OCI-M1 (cell line): Measurements from ENCODE around the gene PLEKHD1.

Experiments used
- DNase-seq: peaks from one replicate; lab custom pipeline; 2025; lab: John Stamatoyannopoulos, UW

The PLEKHD1 gene

DNA sequence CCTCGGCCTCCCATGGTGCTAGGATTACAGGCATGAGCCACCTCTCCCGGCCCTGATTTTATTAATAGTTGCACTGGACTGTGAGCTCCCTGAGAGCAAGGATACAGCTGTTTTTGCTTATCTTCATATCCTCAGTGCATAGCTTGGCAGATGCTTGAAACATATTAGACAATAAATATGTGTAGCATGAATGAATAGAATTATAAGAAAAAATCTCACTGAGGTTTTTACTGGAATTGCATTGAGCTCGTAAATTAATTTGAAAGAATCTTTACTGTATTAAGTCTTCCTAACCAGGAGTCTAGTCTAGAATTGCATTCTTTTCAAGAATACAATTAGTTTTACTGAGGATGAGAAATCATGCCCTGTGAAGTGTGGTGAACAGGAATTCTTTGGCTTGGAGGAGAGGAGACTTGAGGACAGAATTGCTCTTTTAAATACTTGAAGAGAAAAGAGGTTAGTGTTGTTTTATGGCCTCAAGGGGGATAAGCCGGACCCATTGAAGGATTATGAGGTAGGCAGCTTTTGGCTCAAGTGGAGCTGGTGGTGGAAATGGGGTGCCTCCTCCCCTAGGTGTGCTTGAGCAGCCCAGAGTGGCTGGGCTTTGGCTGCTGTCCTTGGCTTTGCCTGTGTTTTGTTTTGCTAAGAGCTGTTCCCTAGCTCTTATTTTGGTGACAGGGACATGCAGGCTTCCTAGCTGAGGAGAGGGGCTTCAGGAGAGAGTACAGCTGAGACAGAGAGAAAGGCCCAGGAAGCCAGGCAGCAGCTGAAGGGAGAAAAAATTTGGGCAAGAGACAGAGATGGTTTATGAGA, 34.0 kb downstream of the PLEKHD1 start:
- no peak for DNase-seq

DNA sequence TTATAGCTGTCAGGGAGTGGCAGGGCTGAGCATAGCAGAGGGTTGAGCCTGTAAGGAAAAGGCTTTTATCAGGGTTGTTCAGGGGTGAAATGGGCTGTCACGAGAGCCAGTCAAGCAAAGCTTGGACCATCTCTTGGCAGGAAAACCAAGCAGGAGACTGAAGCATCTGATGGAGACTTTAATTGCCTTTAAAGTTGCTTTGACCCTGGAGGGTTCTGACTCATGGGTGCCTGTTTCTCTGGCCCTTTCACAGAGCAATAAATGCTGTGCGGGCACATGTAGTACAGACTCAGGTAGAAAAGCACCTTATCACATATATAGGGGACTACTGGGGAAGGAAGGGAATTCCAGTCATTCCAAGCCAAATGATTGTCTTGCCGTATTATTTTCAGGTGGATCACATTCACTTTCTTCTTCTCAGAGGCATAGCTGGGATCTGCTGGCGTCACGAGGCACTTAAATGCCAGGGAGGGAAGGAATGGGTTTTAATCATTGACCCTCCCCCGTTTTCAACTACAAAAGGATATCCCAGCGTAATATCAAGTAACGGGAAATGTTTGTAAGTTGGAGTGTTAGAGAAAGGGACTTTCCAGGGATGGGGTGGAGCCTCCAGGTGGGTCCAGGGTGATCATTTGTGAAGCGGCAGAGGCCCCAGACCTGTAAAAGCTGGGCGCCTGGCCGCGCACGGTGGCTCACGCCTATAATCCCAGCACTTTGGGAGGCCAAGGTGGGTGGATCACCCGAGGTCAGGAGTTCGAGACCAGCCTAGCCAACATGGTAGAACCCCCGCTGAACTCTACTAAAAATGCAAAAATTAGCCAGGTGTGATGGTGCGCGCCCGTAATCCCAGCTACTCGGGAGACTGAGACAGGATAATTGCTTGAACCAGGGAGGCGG, 34.9 kb downstream of the PLEKHD1 start:
- DNase-seq, result no peak

DNA sequence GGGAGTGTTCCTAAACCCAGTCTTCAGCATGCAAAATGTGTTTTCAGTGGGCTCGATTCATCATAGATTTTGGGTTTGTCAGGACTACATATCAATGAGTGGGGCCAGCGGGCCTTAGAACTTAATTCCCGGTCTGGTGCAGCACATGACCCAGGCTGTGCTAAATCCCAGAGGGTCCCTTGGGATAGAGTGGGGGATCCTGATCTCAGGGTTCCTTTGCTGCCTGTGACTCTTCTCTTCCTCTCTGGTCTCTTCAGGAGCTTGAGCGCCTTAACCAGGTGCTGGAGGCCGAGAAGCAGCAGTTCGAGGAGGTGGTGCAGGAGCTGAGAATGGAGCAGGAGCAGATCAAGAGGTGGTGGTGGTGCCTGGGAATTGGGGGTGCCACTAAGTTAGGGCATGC, 37.5 kb downstream of the PLEKHD1 start:
- no peak for DNase-seq

DNA sequence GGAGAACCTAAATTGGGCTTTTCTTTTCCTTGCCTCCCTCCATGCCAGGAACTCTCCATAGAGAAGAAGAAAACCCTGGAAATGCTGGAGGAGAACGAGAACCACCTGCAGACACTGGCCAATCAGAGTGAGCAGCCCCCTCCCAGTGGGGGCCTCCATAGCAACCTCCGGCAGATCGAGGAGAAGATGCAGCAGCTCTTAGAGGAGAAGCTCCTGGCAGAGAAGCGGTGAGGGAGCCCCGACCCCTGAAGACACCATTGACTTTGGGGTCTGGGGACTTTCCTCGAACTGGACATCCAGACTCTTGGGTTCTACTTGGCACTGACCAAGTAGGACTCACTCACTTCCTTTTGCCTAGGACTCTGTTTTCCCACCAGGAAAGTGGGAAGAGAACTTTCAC, 41.4 kb downstream of the PLEKHD1 start:
- no peak for DNase-seq

DNA sequence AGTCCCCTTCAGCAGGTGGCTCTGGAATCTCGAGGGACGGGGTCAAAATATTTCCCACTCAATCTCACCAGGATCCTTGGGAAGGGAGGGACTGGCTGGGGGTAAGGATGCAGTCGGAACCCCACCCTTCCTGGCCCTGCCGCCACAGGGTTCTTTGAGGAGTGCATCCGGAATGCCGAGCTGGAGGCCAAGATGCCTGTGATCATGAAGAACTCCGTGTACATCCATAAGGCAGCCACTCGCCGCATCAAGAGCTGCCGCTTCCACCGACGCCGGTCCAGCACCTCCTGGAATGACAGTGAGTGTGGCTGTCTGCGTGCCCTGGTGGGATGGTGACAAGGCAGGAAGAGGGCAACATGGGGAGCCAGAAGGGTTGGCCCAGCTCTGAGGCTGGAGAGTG, 43.1 kb downstream of the PLEKHD1 start:
- no peak for DNase-seq

DNA sequence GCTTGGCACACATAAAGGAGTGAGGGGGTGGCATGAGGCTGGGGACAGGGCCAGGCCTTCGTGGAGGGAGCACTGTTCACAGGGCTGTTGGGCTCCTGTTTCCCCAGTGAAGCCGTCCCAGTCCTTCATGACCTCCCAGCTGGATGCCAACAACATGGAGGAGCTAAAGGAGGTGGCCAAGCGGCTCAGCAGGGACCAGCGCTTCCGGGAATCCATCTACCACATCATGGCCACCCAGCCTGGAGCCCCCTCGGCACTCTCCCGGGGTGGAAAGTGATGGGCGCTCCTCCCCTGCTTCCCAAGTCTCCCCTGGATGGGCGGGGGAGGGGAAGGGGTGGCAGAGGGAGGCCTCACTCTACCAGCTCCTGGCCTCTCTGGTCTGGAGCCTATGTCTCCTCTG, 43.6 kb downstream of the PLEKHD1 start:
- no peak for DNase-seq

DNA sequence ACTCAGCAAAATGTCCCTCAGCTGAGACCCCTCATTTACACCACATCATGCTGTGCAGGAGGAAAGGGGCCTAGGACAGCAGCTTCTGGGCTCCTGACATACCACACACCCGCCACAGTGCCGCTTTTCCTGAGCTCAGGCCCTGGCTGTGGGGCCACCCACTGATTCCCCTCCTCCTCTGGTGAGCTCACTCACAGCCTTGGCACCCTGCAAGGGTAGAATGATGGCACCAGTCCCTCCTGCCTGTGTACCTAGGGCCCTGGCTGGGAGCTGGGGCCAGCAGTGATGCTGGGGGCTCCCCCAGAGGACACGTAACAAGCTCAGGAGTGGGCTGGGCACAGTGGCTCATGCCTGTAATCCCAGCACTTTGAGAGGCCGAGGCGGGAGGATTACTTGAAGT, 44.4 kb downstream of the PLEKHD1 start:
- DNase-seq, result no peak

DNA sequence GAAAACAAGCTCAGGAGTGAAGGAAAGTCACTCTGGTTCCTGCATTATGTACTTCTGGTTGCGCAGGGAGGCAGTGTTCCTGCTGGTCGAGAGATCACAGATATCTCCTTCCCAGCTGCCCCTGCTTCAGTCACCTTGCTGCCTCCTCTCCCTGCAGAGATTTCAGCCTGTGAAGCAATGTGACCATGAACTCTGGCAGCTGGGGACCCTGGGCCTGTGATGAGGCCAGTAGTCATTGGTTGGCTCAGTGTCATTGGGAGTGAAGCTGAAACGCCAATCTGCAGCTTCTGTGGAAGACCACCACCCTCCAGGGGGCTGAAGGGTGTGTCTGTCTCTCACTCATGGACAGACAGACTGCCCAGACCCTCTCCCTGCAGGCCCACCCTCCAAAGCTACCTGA, 45.0 kb downstream of the PLEKHD1 start:
- no peak for DNase-seq

DNA sequence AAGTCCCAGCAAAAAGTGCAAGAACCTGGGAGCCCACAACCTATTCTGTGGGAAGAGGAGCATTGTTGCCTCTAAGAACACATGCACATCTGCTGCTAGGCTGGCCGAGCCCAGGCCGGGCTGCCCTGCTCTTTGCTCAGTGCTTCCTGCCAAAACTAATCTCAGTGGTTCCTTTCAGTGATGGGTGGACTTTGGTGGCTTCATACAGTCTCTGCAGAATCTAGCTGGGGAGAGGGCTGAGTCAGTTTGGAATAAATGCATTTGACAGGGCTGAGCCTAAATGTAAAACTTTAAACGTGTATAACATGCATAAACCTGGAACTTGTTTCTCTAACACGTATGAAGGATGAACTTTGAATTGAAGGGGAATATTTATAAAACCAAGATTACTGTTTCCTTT, 45.6 kb downstream of the PLEKHD1 start:
- DNase-seq, result no peak

DNA sequence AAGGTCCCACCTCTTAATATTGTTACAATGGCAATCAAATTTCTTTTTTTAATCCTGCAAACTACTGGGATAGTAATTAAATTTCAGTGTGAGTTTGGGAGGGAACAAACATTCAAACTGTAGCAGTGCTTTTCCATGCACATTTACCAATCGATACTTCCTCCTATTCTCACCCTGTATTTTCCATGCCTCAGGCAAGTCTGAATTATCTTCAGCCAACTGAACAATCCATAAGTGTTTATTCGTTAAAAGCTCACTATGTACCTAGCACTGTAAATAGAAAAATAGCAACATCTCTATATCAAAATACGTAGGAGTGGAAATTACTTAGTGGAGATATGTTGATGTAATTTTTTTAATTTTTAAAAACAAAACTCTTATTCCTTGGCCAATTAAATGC, 46.6 kb downstream of the PLEKHD1 start:
- no peak for DNase-seq

DNA sequence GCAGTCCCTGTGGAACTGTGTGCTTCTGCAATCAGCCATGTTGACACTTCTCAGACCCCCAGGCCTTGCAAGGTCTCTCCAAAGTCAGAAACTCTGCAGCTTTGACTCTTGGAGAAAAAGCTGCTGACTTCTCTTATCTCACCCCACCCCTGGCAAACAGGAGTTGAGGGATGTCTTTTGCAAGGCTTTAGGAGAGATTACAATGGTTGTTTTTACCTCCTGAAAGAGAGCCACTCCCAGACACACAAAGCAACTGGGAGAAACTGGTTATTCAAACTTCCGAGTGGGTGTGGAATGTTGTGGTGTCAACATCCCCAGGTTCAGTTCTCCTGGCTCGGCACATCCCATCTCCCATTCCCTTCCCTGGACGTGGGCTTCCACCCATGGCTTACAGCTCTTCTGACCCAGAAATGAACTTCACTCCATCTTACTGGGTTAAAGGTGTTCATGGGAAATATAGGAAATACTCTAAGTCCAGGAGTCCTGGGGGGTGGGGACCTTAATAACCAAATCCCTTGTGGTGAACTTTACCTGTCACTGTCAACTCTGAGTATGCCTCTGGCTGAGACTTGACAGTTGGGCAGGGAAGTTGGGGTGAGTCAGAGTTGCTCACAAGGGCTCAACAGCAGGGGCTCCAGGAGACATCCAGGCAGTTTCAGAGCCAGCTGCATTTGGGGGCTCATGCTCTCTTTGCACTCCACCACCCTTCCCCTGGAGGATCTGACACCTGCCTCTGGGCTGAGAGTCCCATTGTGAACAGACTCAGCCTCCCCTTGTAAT, 48.2 kb downstream of the PLEKHD1 start:
- no peak for DNase-seq

DNA sequence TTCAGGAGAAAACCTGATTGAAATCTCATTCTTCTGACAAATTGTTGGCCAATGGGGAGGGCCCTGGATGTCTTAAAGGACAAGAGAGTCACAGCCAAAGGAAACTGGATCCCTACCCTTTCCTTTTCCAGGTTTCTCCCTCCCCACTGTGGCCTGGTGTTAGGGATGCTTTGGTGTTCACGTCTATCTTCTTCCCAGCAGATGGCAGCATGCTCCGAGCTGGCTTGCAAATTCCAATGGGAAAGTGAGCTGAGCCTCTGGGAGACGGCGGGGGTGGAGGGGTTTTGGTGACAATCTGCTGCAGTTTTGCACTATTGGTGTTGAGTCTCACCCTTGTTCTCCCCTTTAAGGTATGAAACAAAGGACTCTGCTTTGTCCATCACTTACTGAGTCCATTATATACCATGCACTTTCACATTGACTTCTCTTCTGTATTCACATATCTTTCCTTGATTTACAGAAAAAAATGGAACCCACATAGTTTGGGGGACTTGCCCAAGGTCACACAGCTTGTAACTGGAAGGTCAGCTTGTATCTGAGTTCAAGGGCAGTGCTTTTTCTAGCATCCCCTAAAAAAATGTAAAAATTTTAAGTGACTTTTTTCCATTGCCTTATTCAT, 50.8 kb downstream of the PLEKHD1 start:
- no peak for DNase-seq

DNA sequence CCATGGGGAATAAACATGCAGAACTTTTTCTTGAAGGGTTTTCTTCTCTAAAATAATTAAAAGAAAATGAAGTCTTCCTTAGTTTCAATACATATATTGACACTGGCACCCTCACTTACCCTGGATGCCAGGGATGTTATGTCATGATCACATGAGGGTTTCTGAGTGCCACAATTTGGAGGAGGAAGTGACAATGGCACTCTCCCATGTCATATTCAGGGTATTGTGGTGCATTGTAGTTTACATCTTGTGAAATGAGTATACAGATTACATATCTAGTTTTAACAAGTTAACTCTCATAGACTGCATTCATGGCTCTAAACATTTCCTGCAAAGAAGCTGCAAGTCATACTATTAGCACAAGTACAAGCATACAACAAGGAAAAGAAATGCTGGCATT, 52.4 kb downstream of the PLEKHD1 start:
- no peak for DNase-seq

DNA sequence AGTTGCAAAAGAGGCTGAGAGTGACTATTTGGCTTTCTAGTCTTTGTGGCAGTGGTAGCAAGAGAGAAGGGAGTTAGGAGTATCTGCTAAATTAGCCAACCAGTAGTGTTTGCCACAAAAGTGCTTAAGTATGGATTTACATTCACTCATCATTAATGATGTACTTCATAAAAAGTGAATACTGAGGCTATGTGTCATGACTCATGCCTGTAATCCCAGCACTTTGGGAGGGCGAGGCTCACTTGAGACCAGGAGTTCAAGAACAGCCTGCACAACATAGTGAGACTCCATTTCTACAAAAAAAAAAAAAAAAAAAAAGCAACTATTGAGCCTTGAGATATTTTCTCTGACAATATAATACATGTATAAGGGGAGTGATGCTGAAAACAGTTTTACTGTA, 53.4 kb downstream of the PLEKHD1 start:
- no peak for DNase-seq

DNA sequence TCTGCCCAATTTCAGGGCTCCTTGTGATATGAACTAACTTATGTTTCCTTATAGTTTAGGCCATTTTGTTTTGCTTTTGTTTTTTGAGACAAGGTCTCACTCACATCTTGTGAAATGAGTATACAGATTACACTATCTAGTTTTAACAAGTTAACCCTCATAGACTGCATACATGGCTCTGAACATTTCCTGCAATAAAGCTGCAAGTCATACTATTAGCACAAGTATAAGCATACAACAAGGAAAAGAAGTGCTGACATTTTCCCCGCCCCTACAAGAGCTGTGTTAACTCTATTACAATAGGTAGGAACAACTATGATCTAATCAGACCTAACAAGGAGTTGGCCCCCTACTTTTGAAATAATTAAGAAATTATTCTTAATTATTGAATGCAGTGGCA, 54.2 kb downstream of the PLEKHD1 start:
- peak; percentile 2 for DNase-seq

DNA sequence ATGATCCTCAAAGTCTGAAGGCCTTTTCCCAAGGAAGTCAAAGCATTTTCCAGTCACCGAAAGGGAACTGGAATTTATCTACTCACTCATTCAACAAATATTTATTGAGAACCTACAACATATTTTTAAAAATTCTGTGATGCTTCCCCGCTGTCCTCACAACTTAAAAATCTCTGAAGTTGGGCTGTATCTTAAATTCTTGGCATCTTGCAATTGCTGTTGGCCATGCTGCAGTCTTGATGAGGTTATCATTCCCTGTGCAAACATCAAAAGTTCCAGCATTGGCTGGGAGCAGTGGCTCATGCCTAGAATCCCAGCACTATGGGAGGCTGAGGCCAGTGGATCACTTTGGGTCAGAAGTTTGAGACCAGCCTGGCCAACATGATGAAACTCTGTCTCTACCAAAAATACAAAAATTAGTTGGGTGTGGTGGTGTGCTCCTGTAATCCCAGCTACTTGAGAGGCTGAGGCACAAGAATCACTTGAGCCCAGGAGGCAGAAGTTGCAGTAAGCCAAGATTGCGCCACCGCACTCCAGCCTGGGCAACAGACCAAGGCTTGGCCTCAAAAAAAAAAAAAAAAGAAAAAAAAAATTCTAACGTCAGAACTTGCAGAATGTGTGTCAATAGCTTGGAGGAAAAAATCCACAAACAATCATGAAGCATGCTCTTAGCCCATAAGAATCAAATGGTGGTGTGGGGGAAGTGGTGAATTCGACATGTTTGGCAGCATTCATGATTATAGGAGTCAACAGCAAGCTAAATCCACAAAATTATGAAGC, 55.3 kb downstream of the PLEKHD1 start:
- no peak for DNase-seq

DNA sequence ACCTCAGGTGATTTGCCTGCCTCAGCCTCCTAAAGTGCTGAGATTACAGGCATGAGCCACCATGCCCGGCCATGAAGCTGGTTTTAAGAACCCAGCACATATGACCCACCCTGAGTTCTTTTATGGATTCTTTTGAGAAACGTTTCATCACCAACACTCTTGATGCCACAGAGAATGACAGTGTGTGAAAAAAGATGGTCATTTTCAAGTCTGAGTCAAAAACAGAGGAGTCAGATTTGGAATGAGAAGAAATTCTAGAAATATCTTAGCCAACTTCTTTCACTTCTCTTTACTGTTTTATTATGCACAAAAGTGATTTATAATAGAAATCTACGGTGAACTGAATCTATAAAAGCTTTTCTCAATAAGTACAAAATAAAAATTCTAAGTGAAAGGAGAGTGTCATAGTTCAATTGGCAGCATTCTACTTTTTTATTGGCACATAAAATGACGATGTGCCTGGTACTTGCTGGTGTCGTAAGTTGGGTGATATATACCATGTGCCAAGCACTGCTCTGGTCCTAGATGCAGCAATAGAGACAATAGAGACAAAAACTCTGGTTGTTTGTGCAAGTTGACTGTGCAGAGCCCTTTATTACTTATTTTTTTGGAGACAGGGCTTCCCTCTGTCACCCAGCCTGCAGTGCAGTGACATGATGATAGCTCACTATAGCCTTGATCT, 56.3 kb downstream of the PLEKHD1 start:
- DNase-seq, result no peak

DNA sequence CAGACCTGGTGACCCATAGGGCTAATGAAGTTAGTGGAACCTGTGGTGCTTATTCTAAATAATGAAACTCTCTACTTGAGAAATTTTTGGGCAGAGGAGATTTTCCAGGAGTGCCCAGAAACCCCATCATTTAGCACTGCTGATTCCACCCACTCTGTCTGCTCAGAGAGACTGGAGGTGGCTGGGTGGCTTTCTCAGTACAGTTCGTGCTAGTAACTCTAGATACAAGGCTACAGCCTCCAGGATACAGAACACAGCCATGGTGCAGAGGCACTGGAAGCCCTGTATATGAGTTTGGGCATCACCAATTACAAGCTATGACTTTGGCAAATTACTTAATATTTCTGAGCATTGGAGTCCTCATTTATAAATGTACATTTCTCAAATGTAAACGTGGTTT, 57.8 kb downstream of the PLEKHD1 start:
- no peak for DNase-seq

DNA sequence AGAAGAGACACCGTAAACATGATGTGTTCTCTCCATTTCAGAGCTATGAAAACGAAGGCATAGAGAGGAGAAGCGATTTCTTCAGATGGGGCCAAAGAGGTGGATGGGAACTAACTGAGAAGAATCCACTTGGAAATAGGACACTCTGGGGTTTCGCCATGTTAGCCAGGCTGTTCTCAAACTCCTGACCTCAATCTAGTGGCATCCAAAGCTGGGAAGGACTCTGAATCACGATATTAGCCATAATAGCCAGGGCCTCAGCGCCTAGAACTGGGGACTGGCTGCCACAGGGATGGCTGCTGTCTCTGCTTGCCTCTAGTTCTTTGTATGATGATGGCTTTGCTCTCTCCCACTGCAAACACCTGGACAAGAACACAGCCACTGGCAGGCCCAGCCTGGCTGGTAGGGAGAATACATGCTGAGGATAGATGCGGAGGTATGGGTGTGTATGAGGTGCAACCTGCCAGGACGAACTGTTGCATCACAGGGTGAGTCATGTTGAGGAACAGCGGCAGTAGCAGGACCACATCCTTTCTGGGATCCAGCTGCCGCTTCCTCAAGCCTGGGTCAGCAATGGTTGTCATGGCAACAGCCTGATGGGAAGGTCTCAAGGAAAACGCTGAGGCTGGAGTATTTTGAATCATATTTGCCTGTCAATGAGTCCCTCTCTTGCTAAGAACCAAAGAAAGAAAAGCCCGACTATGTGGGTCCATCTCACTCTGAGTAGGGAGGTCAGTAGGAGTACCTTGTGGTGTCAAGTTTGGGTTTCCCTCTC, 59.0 kb downstream of the PLEKHD1 start:
- DNase-seq, result peak; percentile 4
